NCI-H748 (cell line): ENCODE measurements around the gene PAPOLA.
A peak's percentile ranks its signal among the peaks of the same experiment; 100 is the strongest.

ENCODE experiments used
- DNase-seq: peaks from one replicate; lab custom pipeline; 2025; ENCODE audit not compliant: unreplicated experiment; lab: John Stamatoyannopoulos, UW

Gene PAPOLA

DNA sequence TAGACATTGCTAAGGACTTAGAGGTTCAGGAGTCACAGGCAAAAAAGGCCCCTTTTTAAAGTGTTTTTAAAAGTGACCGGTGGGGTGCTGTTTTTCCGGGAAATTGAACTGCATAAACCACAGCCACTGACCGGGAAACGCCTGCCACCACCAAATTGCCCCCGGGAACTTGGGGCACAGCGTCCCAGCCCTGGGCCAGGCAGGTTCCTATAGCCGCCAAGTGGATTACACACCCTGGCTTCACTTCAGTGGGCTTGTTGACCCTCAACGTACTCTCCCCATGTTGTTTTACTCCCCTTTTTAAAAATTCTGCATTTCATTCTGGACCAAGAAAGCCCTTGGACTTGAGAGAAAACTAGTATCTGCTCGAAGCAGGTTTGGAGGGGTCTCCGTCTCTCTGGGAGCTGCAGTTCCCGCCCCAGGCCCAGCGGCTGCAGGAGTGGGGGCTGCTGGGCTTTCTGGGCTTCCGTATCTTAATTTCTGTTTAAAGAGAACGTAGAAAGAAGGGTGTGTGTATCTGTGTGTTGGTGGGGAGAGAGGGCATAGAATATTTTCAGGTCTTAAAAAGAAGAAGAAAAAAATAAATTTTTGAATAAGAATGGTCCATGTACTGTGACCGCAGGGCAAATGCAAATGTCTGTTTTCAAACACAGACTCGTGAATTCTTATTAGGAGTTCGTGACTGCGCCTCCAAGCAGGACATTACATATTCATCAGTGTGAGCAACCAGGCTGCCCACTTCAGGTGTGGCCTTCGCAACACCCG, 82.9 kb downstream of the PAPOLA start:
- DNase-seq = peak; percentile 51

DNA sequence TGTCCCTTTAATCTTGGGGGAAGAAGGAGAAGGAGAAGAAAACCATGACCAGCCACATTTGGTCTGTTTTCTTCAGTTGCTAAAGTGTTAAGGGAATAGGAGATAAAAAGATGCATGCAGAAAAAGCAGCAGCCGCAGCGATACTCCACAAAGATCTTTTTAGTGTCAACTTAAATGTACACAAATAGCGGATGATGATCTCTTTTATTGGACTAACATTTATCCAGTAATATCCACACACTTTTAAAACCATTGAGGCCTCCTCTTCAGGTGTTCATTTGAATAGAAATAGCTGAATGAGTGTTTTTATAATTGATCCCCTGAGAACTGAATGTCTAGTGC, 83.5 kb downstream of the PAPOLA start:
- DNase-seq = peak; percentile 66

DNA sequence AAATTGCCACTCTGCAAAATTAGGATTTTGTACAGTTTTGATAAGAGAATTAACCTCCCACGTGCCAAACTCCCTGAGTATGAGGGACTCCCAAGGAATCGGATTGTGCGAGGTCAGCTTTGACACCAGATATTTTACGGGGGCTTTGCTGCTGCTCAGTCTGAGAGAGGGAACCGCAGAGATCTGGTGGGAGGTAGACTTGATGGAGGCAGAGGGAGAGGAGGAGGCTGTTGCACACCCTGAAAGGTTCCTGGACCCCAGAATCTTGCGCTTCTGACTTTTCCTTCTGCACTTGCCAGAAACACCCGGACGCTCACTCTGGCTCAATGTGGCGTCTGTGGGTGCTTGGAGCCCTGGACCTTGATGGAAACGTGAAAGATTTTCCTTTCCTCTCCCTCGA, 83.9 kb downstream of the PAPOLA start:
- DNase-seq = no peak

DNA sequence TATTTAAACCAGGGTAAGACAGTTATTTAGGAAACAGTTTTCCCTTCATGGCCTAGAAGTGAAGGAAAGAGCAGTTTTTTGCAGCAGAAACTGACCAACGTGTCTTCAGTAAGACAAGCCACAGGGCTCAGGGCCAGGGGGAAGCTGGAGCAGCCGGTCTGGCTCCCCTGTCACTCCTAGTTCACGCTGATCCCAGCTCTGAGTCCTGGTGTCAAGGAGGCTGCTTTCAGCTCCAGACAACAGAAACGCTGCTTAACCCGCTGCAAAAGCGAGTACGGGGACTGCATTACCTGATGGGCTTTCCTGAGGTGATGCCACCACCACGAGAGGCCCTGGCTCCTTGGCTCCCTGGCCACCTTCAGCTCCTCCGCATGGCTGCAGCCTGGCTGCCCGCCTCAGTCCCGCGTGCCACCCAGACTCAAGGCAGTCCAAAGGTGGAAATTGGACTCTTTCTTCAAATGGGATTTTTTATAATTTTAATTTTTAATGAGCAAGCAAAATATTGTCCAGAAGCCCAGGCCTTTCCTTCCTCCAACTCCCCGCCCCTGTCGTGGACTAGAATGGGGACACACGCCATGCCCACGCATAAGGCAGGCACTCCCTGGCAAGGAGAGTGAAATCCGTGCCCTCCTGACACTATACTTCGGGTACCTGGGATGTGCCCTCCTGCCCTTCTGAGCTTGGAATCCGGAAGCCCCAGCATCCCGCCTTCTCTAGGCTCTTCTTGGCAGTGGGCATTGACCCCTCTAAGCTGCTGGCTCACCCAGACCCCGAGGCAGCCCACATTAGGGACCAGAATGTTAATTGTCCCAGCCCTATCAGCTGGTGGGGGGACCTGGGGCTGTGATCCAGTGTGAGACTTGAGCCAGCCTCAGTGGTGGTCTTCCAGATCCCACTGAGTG, 85.0 kb downstream of the PAPOLA start:
- peak; percentile 87 for DNase-seq

DNA sequence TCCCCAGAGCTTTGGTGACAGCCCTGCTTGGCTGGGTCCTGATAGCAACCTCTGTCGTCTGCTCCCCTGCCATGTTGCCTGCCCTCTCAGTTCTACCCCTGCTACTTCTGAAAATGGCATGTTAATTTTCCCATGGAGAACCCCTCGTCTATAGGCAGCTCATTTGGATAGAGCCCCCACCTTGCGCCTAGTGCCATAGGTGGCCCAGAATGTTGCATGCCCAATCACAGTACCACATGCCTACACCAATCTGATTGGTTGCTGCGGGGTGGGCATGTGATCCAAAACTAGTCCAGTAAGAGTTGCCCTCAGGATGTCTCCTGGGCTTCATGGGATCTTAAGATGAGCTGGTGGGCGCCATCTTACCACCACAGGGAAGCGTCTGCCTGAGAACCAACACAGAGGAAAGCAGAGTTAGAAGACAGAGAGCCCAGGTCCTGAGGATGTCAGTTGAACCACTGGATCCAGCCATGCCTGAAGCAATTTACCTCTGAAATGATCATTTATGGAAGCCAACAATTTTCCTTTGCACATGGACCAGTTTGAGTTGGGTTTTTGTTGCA, 85.7 kb downstream of the PAPOLA start:
- no peak for DNase-seq

DNA sequence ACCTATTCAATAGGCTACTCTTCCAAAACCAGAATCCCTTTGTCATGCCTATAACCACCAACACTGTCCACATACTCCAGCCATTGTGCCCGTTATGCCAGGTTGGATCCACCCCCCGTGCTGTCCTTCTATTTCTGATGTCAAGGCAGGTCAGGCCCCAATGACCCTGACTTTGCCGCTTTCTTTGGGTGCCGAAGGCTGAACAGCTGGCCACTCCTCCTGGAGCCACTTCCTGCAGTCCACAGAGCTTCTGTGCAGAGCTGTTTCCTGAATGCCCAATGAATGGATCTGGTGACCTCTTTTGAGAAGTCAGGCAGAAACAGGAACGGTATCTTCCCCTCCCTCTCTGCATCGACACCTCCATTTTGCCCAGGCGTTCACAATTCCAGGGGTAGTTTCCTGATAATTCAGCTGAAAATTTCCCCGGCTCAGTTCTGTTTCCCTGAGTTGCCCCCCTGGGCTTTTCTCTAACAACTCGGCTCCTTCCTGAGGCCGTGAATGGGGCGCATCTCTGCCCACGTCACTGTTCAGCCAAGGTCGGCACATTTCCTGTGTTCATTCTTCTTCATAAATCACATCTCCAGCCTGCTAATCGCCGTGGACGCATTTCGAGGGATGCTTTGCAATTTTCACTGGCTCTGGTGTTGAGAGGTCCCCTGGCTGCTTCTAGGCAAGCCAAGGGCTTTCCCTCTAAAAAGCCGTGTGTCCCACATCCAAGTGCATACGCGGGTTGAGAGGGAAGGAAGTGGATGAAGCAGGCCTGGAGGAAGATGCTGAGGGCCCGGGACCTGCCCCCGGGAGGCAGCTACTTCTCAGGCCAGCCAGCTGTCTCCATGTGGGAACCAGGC, 86.5 kb downstream of the PAPOLA start:
- DNase-seq = no peak

DNA sequence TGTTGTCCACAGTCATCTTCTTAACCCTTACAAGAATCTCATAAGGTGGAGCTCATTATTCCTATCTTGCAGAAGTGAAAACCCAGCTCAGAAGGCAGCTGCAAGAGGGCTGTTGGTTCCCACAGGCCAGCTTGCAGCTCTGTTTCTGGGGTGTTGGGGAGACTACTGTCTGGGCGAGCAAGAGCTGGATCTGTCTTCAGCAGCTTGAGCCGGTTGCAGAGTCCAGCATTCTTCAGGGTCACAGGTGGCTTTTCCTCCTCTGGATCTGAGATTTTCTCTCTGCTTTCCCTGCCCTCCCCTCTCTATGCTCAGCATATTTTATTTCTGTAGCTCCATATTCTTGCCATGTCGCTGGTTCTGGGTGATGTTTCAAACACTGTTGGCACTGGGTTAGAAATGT, 87.4 kb downstream of the PAPOLA start:
- no peak for DNase-seq

DNA sequence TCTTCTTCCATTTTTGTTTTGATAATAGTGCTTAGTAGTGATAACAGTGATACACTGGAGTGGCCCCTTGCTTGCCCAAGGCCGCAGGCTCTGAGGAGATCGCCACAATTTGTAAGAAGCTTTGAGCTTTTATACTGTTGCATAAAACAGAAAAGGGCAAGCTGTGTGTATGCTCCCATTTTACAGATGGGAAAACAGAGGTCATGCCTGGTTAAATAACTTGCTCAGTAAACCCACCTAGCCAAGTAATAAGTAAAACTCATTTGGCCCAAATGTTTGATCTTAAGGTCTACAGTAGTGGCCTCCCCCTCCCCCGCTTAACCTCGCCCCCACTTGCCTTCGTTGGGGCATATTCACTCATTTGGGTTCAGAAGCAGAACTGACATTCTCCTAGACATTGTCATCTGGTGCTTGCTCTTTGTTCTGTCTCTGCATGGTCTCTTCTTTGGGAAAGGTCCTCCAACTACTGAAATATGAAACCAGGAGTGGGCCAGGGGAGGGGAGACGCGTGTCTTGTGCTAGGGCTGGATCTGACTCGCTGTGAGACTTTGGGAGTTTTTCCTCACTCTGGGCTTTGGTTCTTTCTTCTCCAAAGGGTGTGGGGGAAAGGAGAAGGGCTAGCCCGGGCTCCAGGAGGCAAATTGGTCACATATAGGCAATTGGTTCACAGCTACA, 88.1 kb downstream of the PAPOLA start:
- DNase-seq = peak; percentile 37

DNA sequence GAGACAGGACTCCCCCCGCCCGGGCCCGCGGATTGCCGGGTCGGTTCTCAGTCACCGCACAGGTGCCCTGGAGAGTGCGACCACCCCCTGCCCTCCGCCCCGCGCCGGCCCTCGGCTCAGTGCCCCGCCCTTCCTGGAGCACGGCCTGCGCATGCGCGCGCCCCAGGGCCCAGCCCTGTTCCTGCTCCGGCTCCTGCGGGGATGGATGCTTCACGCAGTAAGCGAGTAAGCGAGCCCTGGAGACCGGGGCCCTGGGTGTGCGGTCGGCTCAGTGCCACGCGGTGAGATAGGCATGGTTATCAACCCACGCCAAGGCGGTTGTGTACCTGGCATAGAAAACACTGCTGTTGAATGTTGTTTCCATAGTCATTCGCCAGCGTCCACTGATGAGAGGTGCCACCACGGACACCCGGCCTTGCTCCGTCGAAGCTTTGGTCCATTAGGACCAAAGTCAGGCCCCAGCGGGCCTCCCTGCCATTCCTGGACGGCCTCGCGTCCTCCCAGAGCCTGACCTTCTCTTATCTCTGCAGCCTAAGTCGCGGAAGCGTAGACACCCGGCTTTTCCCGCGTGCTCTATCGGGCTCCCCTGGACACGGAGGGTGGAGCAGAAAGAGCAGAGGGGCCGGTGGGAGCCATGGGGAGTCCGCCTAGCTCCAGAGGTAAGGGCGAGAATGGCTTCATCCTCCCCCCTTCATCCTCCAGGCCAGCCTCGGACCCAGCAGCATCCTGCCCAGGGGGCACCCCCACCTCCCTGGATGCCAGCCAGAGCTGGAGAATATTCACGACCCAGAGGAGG, 90.6 kb downstream of the PAPOLA start:
- no peak for DNase-seq

DNA sequence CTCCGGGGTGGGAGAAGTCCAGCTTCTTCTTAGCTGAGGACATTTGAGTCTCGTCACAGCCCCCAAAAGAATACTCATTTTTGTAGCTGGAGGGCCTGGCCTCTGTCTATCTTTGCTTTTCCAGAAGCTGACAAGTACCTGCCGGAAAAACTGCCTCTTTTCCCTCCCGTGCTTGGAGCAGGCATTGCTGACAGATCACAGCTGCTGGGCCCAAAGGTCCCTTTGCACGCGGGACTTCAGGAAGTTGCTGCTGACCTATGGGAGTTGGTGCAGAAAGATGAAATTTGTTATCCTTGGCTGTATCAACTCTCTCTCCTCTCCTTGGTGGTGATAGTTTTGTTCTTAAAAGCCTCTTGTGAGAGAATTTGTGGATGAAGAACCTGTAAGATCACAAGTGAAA, 92.8 kb downstream of the PAPOLA start:
- DNase-seq = no peak

DNA sequence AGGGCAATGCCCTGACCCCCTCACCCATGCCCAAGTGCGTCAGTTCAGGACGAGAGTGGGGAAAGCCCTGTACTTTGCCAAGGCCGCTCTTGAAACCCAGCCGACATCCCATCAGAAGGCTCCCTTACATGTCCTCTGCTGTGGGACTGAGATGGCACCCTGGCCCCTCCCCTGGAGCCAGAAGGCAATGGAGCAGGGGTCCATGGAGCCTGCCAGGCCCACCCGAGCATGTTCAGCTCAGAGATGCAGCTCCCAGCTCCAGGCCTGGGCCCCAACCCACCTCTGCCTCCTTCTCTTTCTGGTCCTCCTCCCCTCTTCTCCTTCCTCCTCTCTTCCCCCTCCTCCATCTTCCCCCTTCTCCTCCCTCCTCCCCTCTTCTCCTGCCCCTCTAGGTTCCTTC, 95.5 kb downstream of the PAPOLA start:
- DNase-seq = no peak

DNA sequence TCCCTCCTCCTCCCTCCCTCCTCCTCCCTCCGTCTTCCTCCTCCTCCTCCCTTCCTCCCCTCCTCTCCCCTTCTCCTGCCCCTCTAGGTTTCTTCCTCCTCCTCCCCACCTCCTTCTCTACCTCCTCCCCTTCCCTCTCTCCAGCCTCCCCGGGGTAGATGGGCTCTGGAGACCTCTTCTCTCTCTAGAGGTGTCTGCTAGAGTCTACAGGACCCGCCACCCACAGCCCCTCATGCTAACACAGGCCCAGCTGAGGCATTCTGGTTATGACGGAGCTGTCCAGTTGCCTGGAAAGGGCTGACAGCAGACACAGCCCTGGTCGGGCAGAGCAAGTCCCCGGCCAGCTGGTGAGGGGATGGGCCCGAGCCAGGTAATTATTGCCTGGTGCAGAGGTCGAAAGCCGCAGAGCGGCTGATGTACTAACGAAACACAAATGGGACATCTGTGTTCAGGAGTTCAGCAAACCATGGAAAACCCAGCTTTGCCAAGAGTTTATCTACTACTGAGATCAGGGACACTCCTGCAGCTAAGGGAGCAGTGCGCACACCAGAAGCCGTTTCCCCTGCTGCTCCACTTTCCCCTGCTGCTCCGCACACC, 96.2 kb downstream of the PAPOLA start:
- no peak for DNase-seq

DNA sequence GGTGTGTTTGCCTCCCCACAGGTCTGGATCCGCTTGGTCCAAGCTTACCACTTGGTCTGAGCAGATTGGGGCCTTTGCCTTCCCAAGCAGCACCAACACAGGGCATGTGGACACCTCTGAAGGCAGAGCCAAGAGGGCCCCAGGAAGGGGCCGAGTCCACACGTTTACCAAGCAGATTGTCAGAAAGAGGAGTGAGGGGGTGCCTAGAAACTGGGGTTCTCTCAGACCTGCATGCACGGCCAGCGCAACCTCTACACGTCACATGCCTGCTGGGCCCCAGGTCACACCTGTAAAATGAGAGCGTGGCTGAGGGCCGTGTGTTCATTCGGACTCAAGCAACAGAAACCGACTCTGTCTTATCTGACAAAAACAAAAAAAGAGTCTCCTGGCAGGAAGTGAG, 96.9 kb downstream of the PAPOLA start:
- no peak for DNase-seq

DNA sequence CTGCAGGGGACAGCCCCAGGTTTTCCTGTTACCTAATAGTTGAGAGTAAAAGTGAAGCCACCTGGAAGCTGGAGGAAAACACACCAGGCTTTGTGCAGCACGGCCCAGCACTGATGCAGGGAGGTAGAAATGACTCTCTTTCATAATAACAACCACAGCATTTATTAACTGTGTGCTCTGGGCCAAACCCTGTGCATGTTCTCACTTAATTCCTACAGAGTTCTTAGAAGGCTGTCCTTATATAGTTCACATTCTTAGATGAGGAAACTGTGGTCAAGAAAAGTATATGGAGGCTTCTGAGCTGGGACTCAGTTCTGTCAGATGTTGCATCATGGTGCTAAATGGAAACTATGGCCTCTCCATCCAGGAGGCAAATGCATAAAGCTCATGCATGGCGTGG, 100.0 kb downstream of the PAPOLA start:
- DNase-seq = no peak

DNA sequence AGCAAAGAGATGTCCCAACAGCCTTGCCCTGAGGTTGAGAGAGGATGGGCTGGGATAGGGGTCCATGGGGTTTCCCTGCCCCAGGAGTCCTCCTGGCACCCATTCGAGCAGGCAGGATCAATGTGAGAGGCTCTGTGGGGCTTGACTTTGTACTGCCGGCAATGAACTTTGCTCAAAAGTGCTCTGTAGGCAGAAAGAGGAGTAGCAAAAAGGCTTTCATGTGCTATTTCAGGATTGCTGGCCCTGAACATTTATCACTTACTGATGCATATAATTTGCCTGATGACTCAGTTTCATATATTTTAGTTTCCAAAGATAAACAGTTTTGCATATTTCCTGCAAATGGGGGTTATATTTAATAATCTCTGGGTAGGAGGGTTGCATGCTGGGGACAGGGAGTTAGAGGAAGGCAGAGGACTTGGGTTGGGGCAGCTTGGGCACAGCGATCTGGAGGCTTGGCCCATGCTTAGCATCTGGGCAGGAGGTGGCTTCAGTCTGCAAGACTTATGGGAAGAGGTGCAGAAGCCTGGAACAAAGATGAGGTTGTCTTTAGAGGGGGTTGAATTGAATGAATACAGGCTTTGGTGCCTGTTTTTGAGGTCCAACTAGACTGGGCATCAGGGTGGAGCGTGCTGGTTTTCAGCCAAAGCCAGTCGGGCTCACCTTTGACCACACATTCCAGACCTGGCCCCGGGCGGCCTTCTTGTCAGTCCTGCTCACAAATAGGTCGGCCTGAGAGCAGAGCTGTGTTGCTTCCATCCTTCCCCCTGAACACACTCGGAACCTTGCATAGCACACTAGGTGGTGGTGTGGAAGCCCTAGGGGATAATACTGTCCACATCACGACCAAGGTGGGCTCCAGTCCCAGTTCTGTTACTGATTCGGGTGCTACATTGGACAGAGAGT, 101.4 kb downstream of the PAPOLA start:
- DNase-seq = no peak

DNA sequence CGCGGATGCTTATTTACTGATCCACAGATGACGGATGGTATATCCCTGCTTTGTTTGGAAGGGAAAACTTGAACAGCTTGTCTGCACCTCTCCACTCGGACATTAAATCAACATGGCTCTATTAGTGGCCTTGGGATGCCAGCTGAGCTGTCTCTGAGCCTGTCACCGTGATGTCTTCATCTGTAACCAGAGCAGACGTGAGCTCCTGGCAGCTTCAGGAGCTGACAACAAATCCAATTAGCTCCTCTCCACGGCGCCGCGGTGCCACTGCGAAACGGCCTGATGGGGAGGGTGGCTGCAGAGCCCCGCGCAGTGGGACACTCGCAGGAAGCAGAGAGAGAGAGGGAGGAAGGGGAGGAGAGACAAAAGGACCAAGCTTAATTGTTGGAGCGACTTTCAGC, 112.3 kb downstream of the PAPOLA start:
- DNase-seq = peak; percentile 85

DNA sequence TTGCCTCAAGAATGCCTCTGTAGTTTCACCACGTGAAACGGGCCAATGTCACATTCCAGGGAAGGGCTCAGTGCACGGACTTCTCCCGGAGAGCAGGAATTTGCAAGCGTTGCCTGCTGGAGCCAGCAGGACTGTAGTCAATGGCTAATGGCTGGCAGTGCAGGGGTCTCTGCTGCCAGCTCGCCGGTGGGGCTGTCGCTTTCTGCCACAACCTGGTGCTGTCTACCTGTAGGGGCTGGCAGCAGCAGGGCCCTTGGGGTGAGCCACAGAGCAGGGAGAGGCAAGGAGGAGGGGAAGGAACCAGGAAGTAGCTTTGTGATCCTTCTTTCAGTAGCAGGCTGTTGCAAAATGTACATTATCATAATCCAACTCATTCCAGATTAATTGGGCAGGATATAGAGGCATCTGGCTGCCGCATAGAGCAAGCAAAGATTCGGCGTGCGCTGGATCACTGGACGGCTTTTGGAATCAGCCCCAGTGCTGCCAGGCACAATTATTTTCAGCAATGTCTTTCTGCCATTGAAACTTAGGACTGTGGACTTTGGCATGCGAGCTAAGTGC, 114.1 kb downstream of the PAPOLA start:
- no peak for DNase-seq
